ENCODE results near the gene CAMTA2.

DNA sequence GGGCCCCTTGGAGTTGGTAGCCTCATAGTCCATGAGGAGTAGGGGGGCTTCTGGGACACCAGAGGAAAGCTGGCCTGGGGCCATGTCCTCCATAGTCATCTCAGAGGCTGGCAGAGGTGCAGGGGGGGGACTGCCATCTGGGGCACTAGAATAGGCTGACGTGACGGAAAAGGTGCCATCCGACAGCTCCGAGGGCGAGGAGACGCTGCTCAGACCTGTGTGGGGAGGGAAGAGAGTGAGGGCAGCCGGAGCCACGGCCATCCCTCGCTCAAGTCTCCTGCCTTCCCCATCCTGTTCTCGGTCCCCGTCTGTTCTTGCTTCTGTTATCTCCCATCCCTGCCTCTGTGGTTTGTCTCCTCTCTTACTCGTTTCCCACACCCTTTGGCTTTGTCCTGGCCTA is 15.2 kb downstream of the CAMTA2 start:
- TF ChIP-seq, protein P1, sequence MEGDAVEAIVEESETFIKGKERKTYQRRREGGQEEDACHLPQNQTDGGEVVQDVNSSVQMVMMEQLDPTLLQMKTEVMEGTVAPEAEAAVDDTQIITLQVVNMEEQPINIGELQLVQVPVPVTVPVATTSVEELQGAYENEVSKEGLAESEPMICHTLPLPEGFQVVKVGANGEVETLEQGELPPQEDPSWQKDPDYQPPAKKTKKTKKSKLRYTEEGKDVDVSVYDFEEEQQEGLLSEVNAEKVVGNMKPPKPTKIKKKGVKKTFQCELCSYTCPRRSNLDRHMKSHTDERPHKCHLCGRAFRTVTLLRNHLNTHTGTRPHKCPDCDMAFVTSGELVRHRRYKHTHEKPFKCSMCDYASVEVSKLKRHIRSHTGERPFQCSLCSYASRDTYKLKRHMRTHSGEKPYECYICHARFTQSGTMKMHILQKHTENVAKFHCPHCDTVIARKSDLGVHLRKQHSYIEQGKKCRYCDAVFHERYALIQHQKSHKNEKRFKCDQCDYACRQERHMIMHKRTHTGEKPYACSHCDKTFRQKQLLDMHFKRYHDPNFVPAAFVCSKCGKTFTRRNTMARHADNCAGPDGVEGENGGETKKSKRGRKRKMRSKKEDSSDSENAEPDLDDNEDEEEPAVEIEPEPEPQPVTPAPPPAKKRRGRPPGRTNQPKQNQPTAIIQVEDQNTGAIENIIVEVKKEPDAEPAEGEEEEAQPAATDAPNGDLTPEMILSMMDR (IDR thresholded peaks at IDR 0.05) = no peak
- TF ChIP-seq POLR2A (IDR thresholded peaks at IDR 0.05) (no peak), EP300 (IDR thresholded peaks at IDR 0.05; ENCODE audit: low read depth) (no peak), POLR2AphosphoS5 (IDR thresholded peaks at IDR 0.05) (peak in 1 of 3 donors; percentile 15)
